Measurements from ENCODE around the gene LCP2.

The LCP2 gene

GRCh38 chr5:170216257-170216864 lies 81.2 kb downstream of the LCP2 start:
- no peak for DNase-seq (ENCODE audit: low read depth, low spot score)

GRCh38 chr5:170211575-170212334 lies 85.8 kb downstream of the LCP2 start:
- no peak for DNase-seq (ENCODE audit: low read depth, low spot score)

DNA sequence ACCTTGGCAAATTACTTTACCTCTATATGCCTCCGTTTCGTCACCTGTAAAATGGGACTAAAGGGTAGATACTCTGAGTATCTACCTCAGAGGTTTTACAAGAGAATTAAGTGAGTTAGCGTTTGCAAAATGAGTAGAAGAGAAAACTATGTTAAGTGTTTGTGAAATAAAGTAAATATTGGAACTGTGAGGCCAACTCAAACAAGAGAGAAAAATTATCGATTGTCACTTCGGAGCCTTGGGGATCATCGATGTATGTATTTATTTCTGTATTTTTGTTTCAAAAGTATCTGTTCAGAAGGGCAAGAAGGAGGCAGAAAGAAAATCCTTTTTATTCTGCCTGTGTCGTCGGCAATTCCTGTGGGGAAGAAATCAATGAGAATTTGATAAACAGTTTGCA lies 90.6 kb downstream of the LCP2 start:
- no peak for DNase-seq (ENCODE audit: low read depth, low spot score)

- no peak for DNase-seq (ENCODE audit: low read depth, low spot score)
Observed at GRCh38 chr5:170206216-170206615, 91.4 kb downstream of the LCP2 start.

- no peak for DNase-seq (ENCODE audit: low read depth, low spot score)
Observed at GRCh38 chr5:170204202-170204601, 93.4 kb downstream of the LCP2 start.

DNA sequence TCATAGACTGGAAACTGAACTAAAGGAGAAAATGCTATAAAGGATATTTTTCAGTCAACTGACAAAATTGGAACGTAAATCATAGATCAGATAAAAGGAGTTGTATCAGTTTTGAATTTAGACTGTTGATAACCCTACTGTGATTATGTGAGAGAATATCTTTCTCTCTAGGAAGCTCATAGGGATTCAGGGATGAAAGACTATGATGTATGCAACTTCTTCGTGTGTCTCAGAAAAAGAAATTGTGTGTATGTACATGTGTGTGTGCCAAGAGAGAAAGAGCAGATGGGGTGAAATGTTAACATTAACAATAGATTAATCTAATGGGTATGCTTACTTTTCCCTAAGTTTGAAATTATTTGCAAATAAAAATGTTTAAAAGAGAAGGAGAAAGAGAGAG lies 95.5 kb downstream of the LCP2 start:
- DNase-seq (ENCODE audit: low read depth, low spot score): no peak

- no peak for DNase-seq (ENCODE audit: low read depth, low spot score)
Observed at GRCh38 chr5:170201311-170201710, 96.3 kb downstream of the LCP2 start.

GRCh38 chr5:170200876-170201275 lies 96.7 kb downstream of the LCP2 start:
- no peak for DNase-seq (ENCODE audit: low read depth, low spot score)
